Neural cell (in vitro differentiated cells): ENCODE results near the gene GRB2. TPM values are rescaled to one million over a fixed set of nuclear protein-coding genes. Genes with fewer than 3 reads are reported as not detected.

Source experiments
- H2AFZ ChIP-seq: fragments of 200-600, 300-800 bp; sonication (generic), shearing (Covaris generic); 2 replicates; pipeline ENCODE4 v1.6.0; 2014; ENCODE audit warnings: low read depth, mild to moderate bottlenecking, antibody characterized with exemption, low read length, moderate library complexity
- H3F3A ChIP-seq: fragments of 200-600 bp; shearing (Covaris generic); 2 replicates; pipeline ENCODE4 v1.6.1; 2016; ENCODE audit warnings: mild to moderate bottlenecking, moderate library complexity, mixed read lengths, antibody characterized with exemption, low read length; ENCODE audit not compliant: insufficient read depth, poor library complexity, severe bottlenecking
- H3K27ac ChIP-seq: fragments of 200-600, 300-800 bp; sonication (generic), shearing (Covaris generic); 2 replicates; pipeline ENCODE4 v1.5.1; 2014; ENCODE audit warnings: mild to moderate bottlenecking, low read length, moderate library complexity
- H3K27me3 ChIP-seq: fragments of 300-800, 200-600 bp; sonication (generic), shearing (Covaris generic); 2 replicates; pipeline ENCODE4 v1.6.0; 2014; ENCODE audit warnings: mild to moderate bottlenecking, low read depth, low read length, moderate library complexity; ENCODE audit not compliant: insufficient read depth
- H3K36me3 ChIP-seq: fragments of 300-800, 200-600 bp; sonication (generic), shearing (Covaris generic); 2 replicates; pipeline ENCODE4 v1.5.1; 2014; ENCODE audit warnings: mild to moderate bottlenecking, antibody characterized with exemption, low read length, moderate library complexity; ENCODE audit not compliant: insufficient read depth
- H3K4me2 ChIP-seq: fragments of 300-800, 200-600 bp; sonication (generic), shearing (Covaris generic); 2 replicates; pipeline ENCODE4 v1.6.0; 2014; ENCODE audit warnings: mild to moderate bottlenecking, low read length
- H3K4me3 ChIP-seq: fragments of 300-800, 200-600 bp; sonication (generic), shearing (Covaris generic); 2 replicates; pipeline ENCODE4 v1.5.1; 2014; ENCODE audit warnings: mild to moderate bottlenecking, low read length, moderate library complexity
- H3K79me2 ChIP-seq: fragments of 200-600 bp; shearing (Covaris generic); replicated peaks from 2 replicates; pipeline ENCODE4 v1.6.0; 2014; ENCODE audit warnings: mild to moderate bottlenecking, low read length, moderate library complexity; ENCODE audit not compliant: insufficient read depth
- H3K9ac ChIP-seq: fragments of 300-800, 200-600 bp; sonication (generic), shearing (Covaris generic); 2 replicates; pipeline ENCODE4 v1.6.1; 2016; ENCODE audit warnings: mild to moderate bottlenecking, low read length, mixed read lengths
- H3K9me2 ChIP-seq: fragments of 200-600 bp; shearing (Covaris generic); 2 replicates; pipeline ENCODE4 v1.6.1; 2016; ENCODE audit warnings: mild to moderate bottlenecking, low read length, mixed read lengths; ENCODE audit not compliant: insufficient read depth
- H3K9me3 ChIP-seq: fragments of 200-600, 300-800 bp; sonication (generic), shearing (Covaris generic); 2 replicates; pipeline ENCODE4 v1.6.1; 2016; ENCODE audit warnings: mild to moderate bottlenecking, mixed run types, low read length, moderate library complexity, mixed read lengths
- H4K20me1 ChIP-seq: fragments of 200-600 bp; shearing (Covaris generic); 2 replicates; pipeline ENCODE4 v1.6.1; 2016; ENCODE audit warnings: mild to moderate bottlenecking, mixed run types; ENCODE audit not compliant: insufficient read depth
- EP300 ChIP-seq: fragments of 450-650 bp; conservative IDR thresholded peaks from 2 replicates; pipeline ENCODE4 v1.6.1; 2014; ENCODE audit warnings: antibody characterized with exemption, mild to moderate bottlenecking, moderate library complexity; ENCODE audit not compliant: poor library complexity, severe bottlenecking
- EZH2 ChIP-seq: fragments of 200-600, 300-800 bp; shearing (Covaris generic), sonication (generic); IDR thresholded peaks from 2 replicates; pipeline ENCODE4 v1.6.1; 2014; ENCODE audit warnings: antibody characterized with exemption, low read length, borderline replicate concordance, mild to moderate bottlenecking; ENCODE audit not compliant: insufficient read depth, poor library complexity, severe bottlenecking
- MXI1 ChIP-seq: fragments of 450-650 bp; conservative IDR thresholded peaks from 2 replicates; pipeline ENCODE4 v1.6.1; 2014; ENCODE audit warnings: antibody characterized with exemption, mild to moderate bottlenecking; ENCODE audit not compliant: poor library complexity, severe bottlenecking
- POLR2AphosphoS5 ChIP-seq: IDR thresholded peaks from 2 replicates; pipeline ENCODE4 v1.6.1; 2012
- RAD21 ChIP-seq: fragments of 450-650 bp; conservative IDR thresholded peaks from 2 replicates; pipeline ENCODE4 v1.6.1; 2014; ENCODE audit warnings: antibody characterized with exemption, mild to moderate bottlenecking, moderate library complexity
- SMC3 ChIP-seq: fragments of 450-650 bp; conservative IDR thresholded peaks from 2 replicates; pipeline ENCODE4 v1.6.1; 2014; ENCODE audit warnings: antibody characterized with exemption, mild to moderate bottlenecking, moderate library complexity; ENCODE audit not compliant: poor library complexity
- TAF1 ChIP-seq: IDR thresholded peaks from 2 replicates; pipeline ENCODE4 v1.6.1; 2012; ENCODE audit warnings: low read depth
- polyA plus RNA-seq: library from polyadenylated mRNA; depleted of rRNA; stranded (reverse); fragments of >200 nt; gene quantifications from 2 replicates; pipeline ENCODE4 v1.2.3, GENCODE V29; 2014
- TF ChIP-seq, protein P1 (sequence below): fragments of 450-650 bp; IDR thresholded peaks from 2 replicates; pipeline ENCODE4 v1.5.1; 2014; ENCODE audit warnings: antibody characterized with exemption, mild to moderate bottlenecking, moderate library complexity; ENCODE audit not compliant: poor library complexity, severe bottlenecking
- TF ChIP-seq, protein P2 (sequence below): IDR thresholded peaks from 2 replicates; pipeline ENCODE4 v1.6.1; 2012; ENCODE audit warnings: borderline replicate concordance

Gene GRB2
- polyA plus RNA-seq, 1 donor from 2014 or later = 134 TPM

DNA sequence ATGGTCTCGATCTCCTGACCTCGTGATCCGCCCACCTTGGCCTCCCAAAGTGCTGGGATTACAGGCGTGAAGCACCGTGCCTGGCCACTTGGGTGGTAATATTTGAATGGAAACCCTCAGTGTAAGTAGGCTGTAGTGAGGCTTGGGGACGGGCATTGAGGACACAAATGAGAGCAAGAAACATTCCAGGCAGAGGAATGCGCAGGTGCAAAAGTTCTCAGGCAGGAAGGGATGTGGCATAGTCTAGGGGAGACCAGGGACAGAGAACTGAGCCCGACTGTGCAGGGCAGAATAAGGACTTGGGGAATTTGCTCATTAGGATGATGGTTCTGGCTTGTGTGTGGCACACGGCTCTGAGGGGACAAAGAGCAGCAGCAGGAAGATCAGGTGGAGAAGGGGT, 54.8 kb downstream of the GRB2 start:
- TF ChIP-seq SMC3 (no peak), RAD21 (no peak), MXI1 (no peak), POLR2AphosphoS5 (no peak)
- TF ChIP-seq, protein P1, sequence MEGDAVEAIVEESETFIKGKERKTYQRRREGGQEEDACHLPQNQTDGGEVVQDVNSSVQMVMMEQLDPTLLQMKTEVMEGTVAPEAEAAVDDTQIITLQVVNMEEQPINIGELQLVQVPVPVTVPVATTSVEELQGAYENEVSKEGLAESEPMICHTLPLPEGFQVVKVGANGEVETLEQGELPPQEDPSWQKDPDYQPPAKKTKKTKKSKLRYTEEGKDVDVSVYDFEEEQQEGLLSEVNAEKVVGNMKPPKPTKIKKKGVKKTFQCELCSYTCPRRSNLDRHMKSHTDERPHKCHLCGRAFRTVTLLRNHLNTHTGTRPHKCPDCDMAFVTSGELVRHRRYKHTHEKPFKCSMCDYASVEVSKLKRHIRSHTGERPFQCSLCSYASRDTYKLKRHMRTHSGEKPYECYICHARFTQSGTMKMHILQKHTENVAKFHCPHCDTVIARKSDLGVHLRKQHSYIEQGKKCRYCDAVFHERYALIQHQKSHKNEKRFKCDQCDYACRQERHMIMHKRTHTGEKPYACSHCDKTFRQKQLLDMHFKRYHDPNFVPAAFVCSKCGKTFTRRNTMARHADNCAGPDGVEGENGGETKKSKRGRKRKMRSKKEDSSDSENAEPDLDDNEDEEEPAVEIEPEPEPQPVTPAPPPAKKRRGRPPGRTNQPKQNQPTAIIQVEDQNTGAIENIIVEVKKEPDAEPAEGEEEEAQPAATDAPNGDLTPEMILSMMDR = no peak
- Histone ChIP-seq H3K9ac (no peak overlapping the region), H3K36me3 (no peaks in the 10 kb centered on the region), H3F3A (no peaks in the 10 kb centered on the region), H4K20me1 (peaks cover 7% of the 10 kb centered on the region), H3K79me2 (peaks cover 55% of the 10 kb centered on the region), H3K9me3 (no peaks in the 10 kb centered on the region), H3K27ac (peak overlapping the region; percentile 18), H3K27me3 (no peaks in the 10 kb centered on the region), H3K9me2 (no peaks in the 10 kb centered on the region), H3K4me3 (no peak overlapping the region), H3K4me2 (no peak overlapping the region), H2AFZ (no peak overlapping the region)

DNA sequence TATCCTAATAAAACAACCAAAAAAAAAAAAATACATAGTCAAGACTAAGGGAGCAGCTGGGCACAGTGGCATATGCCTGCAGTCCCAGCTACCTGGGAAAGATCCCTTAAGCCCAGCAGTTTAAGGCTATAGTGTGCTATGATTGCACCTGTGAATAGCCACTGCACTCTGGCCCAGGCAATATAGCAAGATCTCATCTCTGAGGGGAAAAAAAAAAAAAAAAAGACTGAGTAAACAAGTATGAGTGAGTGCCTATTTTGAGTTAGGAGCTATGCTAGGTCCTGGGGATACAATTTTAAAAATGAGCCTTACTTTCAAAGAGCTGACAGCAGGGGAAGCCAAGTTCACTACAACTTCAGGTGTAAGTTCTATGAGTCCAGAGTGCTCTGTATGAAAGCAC, 55.4 kb downstream of the GRB2 start:
- no peak overlapping the region for H3K9ac ChIP-seq
- H3K4me2 ChIP-seq = no peak overlapping the region
- no peak overlapping the region for H3K27ac ChIP-seq

More for the DNA sequence above, 55.4 kb downstream of the GRB2 start:
- H3K79me2 ChIP-seq = peaks cover 51% of the 10 kb centered on the region
- no peaks in the 10 kb centered on the region for H3K9me2 ChIP-seq
- no peaks in the 10 kb centered on the region for H3K27me3 ChIP-seq
- H2AFZ ChIP-seq = no peak overlapping the region
- H4K20me1 ChIP-seq = peaks cover 7% of the 10 kb centered on the region
- H3F3A ChIP-seq = no peaks in the 10 kb centered on the region
- TF ChIP-seq RAD21 (no peak), MXI1 (no peak), EZH2 (no peak), SMC3 (no peak), EP300 (no peak), TAF1 (no peak), POLR2AphosphoS5 (no peak)
- TF ChIP-seq, protein P1 = no peak
- TF ChIP-seq, protein P2, sequence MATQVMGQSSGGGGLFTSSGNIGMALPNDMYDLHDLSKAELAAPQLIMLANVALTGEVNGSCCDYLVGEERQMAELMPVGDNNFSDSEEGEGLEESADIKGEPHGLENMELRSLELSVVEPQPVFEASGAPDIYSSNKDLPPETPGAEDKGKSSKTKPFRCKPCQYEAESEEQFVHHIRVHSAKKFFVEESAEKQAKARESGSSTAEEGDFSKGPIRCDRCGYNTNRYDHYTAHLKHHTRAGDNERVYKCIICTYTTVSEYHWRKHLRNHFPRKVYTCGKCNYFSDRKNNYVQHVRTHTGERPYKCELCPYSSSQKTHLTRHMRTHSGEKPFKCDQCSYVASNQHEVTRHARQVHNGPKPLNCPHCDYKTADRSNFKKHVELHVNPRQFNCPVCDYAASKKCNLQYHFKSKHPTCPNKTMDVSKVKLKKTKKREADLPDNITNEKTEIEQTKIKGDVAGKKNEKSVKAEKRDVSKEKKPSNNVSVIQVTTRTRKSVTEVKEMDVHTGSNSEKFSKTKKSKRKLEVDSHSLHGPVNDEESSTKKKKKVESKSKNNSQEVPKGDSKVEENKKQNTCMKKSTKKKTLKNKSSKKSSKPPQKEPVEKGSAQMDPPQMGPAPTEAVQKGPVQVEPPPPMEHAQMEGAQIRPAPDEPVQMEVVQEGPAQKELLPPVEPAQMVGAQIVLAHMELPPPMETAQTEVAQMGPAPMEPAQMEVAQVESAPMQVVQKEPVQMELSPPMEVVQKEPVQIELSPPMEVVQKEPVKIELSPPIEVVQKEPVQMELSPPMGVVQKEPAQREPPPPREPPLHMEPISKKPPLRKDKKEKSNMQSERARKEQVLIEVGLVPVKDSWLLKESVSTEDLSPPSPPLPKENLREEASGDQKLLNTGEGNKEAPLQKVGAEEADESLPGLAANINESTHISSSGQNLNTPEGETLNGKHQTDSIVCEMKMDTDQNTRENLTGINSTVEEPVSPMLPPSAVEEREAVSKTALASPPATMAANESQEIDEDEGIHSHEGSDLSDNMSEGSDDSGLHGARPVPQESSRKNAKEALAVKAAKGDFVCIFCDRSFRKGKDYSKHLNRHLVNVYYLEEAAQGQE = no peak
- no peak overlapping the region for H3K4me3 ChIP-seq
- no peaks in the 10 kb centered on the region for H3K9me3 ChIP-seq
- no peaks in the 10 kb centered on the region for H3K36me3 ChIP-seq
